ENCODE data around the gene ECPAS.
"Not testable (repeated sequence)": the region's sequence is repeated elsewhere in the genome, so short reads cannot be mapped to it uniquely, and the experiment has no call there.

Gene ECPAS

DNA sequence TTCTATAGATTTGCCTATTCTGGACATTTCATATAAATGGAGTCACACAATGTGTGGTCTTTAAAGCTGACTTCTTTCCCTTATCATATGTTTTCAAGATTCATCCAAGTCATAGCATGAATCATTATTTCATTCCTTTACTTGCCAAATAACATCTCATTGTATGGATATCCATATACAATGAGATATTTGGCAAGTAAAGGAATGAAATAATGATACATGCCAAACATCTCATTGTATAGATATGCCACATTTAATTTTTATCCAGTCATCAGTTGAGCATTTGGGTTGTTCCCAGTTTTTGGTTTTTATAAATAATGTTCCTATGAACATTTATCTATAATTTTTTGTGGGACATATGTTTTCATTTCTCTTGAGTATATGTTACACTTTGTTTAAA is 133.6 kb downstream of the ECPAS start:
- DNase-seq (ENCODE audit: low read depth), result no peak

DNA sequence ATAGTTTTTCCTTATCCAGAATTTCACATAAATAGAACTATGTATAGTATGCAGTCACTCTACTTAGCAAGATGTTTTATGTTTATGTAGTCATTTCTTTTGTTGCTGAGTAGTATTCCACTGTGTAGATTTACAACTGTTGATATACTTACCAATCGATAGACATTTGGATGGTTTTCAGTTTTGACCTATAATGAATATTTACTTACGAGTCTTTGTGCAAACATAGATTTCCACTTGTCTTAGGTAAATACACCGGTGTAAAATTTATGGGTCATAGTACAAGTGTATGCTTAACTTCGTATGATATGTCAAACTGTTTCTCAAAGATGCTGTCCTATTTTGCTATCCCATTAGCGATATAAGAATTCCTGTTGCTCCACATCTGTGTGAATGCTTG is 134.4 kb downstream of the ECPAS start:
- no peak for DNase-seq (ENCODE audit: low read depth)

DNA sequence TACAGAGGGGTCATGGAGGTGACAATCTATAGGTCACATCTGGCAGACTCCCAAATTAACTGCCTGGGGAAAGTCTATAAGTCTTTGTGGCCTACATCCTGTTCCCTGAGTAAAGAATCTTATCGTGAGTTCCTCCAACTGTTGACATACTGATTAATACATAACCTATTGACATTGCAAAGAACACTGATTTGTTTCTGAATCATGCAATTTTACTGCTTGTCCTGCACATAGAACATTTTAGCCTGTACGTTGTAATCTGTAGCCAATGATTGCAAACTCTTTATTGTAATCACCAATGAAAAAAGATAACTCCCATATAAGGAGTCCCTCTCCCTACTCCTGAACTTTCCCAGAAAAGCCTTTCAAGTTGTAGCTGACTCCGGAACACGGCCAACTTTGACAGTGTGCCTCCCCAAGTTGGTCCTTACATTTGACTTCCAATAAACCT is 135.3 kb downstream of the ECPAS start:
- DNase-seq (ENCODE audit: low read depth), result no peak

GRCh38 chr9:111334318-111334863 is 149.8 kb downstream of the ECPAS start:
- not testable (repeated sequence) for DNase-seq (ENCODE audit: low read depth)

DNA sequence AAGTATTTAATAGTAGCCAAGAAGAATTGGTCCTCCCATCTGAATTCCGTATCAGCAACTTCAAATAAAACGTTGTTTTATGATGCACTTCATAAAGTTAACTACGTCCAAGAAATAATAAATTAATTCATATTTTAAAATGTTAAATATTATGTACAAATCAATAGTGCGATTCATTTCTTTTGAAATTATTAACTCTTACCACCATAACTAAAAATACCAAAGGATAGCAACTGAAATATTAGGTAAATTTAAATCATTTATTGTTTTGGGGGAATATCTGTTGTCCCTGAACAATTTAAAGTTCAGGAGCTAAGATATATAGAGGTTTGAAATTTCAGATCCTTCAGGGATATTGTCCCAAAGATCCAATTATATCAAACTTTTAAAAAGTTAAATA is 154.1 kb downstream of the ECPAS start, which contains the start of gene OR2K2:
Gene OR2K2, minus strand, starts transcription at position 101 of the 400 bp plus-strand sequence. CDS start 1,791 bp downstream, outside the sequence.
- DNase-seq (ENCODE audit: low read depth), result no peak

- no peak for DNase-seq (ENCODE audit: low read depth)
Observed at GRCh38 chr9:111320631-111321030, 163.6 kb downstream of the ECPAS start.

DNA sequence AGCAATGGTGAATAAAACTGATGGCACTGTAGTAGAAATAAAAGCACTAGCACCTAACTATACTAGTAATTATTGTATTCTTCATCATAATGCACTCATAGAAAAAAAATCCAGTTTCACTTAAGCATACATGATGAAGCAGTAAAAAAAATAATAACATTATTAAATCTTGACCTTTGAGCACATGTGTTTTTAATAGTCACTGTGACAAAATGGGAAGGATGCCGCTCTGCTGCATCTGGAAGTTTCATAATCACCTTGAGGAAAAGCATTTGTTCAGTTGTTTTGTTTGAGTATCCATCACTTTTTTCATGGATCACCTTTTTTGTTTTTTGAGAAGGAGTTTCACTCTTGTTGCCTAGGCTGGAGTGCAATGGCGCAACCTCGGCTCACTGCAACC is 167.4 kb downstream of the ECPAS start:
- DNase-seq (ENCODE audit: low read depth), result no peak
